ENCODE measurements around the gene RAPH1.

GRCh38 chr2:203578759-203579643 is 43.9 kb upstream of the RAPH1 start:
- TF ChIP-seq, protein P1, sequence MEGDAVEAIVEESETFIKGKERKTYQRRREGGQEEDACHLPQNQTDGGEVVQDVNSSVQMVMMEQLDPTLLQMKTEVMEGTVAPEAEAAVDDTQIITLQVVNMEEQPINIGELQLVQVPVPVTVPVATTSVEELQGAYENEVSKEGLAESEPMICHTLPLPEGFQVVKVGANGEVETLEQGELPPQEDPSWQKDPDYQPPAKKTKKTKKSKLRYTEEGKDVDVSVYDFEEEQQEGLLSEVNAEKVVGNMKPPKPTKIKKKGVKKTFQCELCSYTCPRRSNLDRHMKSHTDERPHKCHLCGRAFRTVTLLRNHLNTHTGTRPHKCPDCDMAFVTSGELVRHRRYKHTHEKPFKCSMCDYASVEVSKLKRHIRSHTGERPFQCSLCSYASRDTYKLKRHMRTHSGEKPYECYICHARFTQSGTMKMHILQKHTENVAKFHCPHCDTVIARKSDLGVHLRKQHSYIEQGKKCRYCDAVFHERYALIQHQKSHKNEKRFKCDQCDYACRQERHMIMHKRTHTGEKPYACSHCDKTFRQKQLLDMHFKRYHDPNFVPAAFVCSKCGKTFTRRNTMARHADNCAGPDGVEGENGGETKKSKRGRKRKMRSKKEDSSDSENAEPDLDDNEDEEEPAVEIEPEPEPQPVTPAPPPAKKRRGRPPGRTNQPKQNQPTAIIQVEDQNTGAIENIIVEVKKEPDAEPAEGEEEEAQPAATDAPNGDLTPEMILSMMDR (optimal IDR thresholded peaks at IDR 0.05 in 1 of 3, IDR thresholded peaks at IDR 0.05 in 1 of 3, conservative IDR thresholded peaks at IDR 0.05 in 1 of 3; ENCODE audit: extremely low read depth in 1 of 3, insufficient read depth in 2 of 3, low read length in 3 of 3): no peak
- no peak for TF ChIP-seq EZH2 (IDR thresholded peaks at IDR 0.05; ENCODE audit: low read length)
